HG02970 (cell line): ENCODE results near the gene FGD3.
"Not testable (repeated sequence)": the region's sequence is repeated elsewhere in the genome, so short reads cannot be mapped to it uniquely, and the experiment has no call there.

ENCODE experiments used
- ATAC-seq: cut with Tn5 transposase; IDR thresholded peaks from one replicate; pipeline ENCODE4 v1.9.1; 2021; ENCODE audit warnings: mild to moderate bottlenecking, moderate library complexity, moderate number of reproducible peaks; ENCODE audit not compliant: unreplicated experiment, low FRiP score

Gene FGD3

GRCh38 chr9:93004561-93004960 is 57.2 kb downstream of the FGD3 start:
- ATAC-seq: no peak

GRCh38 chr9:93005876-93006275 is 58.6 kb downstream of the FGD3 start:
- no peak for ATAC-seq

GRCh38 chr9:93007529-93008058 is 60.3 kb downstream of the FGD3 start:
- ATAC-seq: no peak

GRCh38 chr9:93008457-93008856 is 61.1 kb downstream of the FGD3 start:
- no peak for ATAC-seq

- ATAC-seq: no peak
Measured at GRCh38 chr9:93009337-93010015, 62.2 kb downstream of the FGD3 start.

GRCh38 chr9:93010056-93010455 is 62.7 kb downstream of the FGD3 start:
- no peak for ATAC-seq

GRCh38 chr9:93010704-93011103 is 63.4 kb downstream of the FGD3 start:
- ATAC-seq: no peak

GRCh38 chr9:93011114-93011513 is 63.8 kb downstream of the FGD3 start:
- ATAC-seq: no peak

GRCh38 chr9:93012963-93013855 is 65.9 kb downstream of the FGD3 start:
- no peak for ATAC-seq

GRCh38 chr9:93013856-93014582 is 66.7 kb downstream of the FGD3 start:
- ATAC-seq: no peak

GRCh38 chr9:93015190-93015589 is 67.9 kb downstream of the FGD3 start:
- ATAC-seq: not testable (repeated sequence)

- ATAC-seq: no peak
Measured at GRCh38 chr9:93017621-93018020, 70.3 kb downstream of the FGD3 start.

- no peak for ATAC-seq
Measured at GRCh38 chr9:93020151-93020550, 72.8 kb downstream of the FGD3 start.

- no peak for ATAC-seq
Measured at GRCh38 chr9:93020771-93021670, 73.7 kb downstream of the FGD3 start.

GRCh38 chr9:93022066-93022465 is 74.7 kb downstream of the FGD3 start:
- no peak for ATAC-seq

GRCh38 chr9:93022721-93023520 is 75.6 kb downstream of the FGD3 start:
- ATAC-seq: no peak

- no peak for ATAC-seq
Measured at GRCh38 chr9:93023521-93023815, 76.1 kb downstream of the FGD3 start.

- no peak for ATAC-seq
Measured at GRCh38 chr9:93024646-93024910, 77.3 kb downstream of the FGD3 start.

- ATAC-seq: no peak
Measured at GRCh38 chr9:93024986-93025630, 77.8 kb downstream of the FGD3 start.
